ENCODE data around the gene ZIM2.

GRCh38 chr19:56866538-56866937, 26.0 kb upstream of the ZIM2 start:
- TF ChIP-seq CTCF (IDR thresholded peaks at IDR 0.05; ENCODE audit: insufficient read depth, low read length) (no peak), POLR2AphosphoS5 (IDR thresholded peaks at IDR 0.05; ENCODE audit: low read depth) (no peak)
- TF ChIP-seq, protein P1, sequence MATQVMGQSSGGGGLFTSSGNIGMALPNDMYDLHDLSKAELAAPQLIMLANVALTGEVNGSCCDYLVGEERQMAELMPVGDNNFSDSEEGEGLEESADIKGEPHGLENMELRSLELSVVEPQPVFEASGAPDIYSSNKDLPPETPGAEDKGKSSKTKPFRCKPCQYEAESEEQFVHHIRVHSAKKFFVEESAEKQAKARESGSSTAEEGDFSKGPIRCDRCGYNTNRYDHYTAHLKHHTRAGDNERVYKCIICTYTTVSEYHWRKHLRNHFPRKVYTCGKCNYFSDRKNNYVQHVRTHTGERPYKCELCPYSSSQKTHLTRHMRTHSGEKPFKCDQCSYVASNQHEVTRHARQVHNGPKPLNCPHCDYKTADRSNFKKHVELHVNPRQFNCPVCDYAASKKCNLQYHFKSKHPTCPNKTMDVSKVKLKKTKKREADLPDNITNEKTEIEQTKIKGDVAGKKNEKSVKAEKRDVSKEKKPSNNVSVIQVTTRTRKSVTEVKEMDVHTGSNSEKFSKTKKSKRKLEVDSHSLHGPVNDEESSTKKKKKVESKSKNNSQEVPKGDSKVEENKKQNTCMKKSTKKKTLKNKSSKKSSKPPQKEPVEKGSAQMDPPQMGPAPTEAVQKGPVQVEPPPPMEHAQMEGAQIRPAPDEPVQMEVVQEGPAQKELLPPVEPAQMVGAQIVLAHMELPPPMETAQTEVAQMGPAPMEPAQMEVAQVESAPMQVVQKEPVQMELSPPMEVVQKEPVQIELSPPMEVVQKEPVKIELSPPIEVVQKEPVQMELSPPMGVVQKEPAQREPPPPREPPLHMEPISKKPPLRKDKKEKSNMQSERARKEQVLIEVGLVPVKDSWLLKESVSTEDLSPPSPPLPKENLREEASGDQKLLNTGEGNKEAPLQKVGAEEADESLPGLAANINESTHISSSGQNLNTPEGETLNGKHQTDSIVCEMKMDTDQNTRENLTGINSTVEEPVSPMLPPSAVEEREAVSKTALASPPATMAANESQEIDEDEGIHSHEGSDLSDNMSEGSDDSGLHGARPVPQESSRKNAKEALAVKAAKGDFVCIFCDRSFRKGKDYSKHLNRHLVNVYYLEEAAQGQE (IDR thresholded peaks at IDR 0.05; ENCODE audit: insufficient replicate concordance, low read depth) = no peak

All from HL-60 (cell line).